Suprapubic skin (tissue), 4 donors: ENCODE results near the gene ICA1. TPM values are rescaled to one million over a fixed set of nuclear protein-coding genes. Genes with fewer than 3 reads are reported as not detected.

Source experiments
- DNase-seq, 2 donors: peaks; one replicate each; pipeline ENCODE4 v3.0.0-alpha.2; 2019; ENCODE audit warnings: low spot score in 2 of 2
- H3K27ac ChIP-seq: fragments of 200-600 bp; sonication (generic); one replicate; pipeline ENCODE4 v1.5.1; 2019
- H3K27me3 ChIP-seq: fragments of 200-600 bp; sonication (generic); one replicate; pipeline ENCODE4 v1.5.1; 2019
- H3K36me3 ChIP-seq: fragments of 200-600 bp; sonication (generic); one replicate; pipeline ENCODE4 v1.5.1; 2019
- H3K4me1 ChIP-seq: fragments of 200-600 bp; sonication (generic); one replicate; pipeline ENCODE4 v1.5.1; 2019
- H3K4me3 ChIP-seq: fragments of 200-600 bp; sonication (generic); one replicate; pipeline ENCODE4 v1.5.1; 2019; ENCODE audit warnings: mild to moderate bottlenecking
- H3K9me3 ChIP-seq: fragments of 200-600 bp; sonication (generic); one replicate; pipeline ENCODE4 v1.5.1; 2019
- EP300 ChIP-seq: sonication (generic); formaldehyde crosslinking; IDR thresholded peaks from one replicate; pipeline ENCODE4 v1.6.1; 2017; ENCODE audit warnings: antibody characterized with exemption
- POLR2A ChIP-seq, 2 donors: fragments of 450-650 bp; IDR thresholded peaks; one replicate each; pipeline ENCODE4 v1.6.1; 2017; ENCODE audit warnings: antibody characterized with exemption in 2 of 2, mild to moderate bottlenecking in 2 of 2, moderate library complexity in 2 of 2
- POLR2AphosphoS5 ChIP-seq, 3 donors: sonication (generic); formaldehyde crosslinking; IDR thresholded peaks; one replicate each; pipeline ENCODE4 v1.6.1; 2017; ENCODE audit warnings: antibody characterized with exemption in 3 of 3
- WGBS: methylation state at CpG from one replicate; pipeline ENCODE4 v1.1.5; 2018; 5-methylcytosine and 5-hydroxymethylcytosine counted together
- total RNA-seq, 4 donors: library from RNA; depleted of rRNA; stranded (reverse); fragments of >200 nt; gene quantifications; one replicate each; pipeline ENCODE4 v1.1.0, GENCODE V29; 2016
- TF ChIP-seq, protein P1 (sequence below), 2 donors: fragments of 200-600 bp in 1 of 2; fragments of 450-650 bp in 1 of 2; sonication (generic) in 1 of 2; IDR thresholded peaks; one replicate each; pipeline ENCODE4 v1.5.1; 2016 to 2019; ENCODE audit warnings: antibody characterized with exemption in 2 of 2, mild to moderate bottlenecking in 1 of 2, moderate library complexity in 1 of 2

The ICA1 gene
- total RNA-seq, 4 donors from 2014 or later = 22.3 to 140 (median 38.8) TPM

DNA sequence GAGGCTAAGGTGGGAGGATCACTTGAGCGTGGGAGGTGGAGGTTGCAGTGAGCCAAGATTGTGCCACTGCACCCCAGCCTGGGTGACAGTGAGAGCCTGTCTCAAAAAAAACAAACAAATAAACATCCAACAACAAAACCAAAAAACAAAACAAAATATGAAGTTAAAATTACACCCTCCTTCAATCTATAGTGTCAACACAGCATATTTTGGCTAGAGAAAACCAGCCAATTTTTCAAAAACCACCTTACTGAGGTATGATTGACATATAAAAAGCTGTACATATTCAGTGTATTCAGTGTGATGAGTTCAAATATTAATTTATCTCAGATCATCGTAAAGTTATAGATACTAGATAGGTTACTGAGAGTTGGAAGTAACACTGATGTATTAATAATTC lies 102.4 kb downstream of the ICA1 start:
- H3K27me3 ChIP-seq = no peaks in the 10 kb centered on the region
- WGBS = 92% methylated on average over 2 of the region's 2 CpGs
- DNase-seq = no peak

DNA sequence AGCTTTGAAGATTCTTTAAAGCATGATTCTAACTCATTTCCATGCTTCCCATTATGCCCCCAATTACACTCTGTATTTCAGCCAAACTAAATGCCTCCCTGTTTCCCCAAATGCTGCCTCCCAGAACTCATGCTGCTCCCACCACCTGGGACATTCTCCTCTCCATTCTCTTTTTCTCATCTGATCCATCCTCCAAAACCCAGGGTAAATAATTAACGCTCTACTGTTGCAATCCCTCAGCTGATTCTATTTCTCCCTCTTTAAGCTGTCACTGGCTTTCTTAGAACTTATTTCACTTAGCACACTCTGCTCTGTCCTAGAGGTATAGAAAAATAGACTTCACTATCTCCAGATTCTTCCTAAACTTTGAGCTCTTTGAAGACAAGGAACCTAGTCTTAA lies 104.7 kb downstream of the ICA1 start:
- WGBS = 86% methylated on average over 1 of the region's 1 CpG
- H3K36me3 ChIP-seq = no peaks in the 10 kb centered on the region
- TF ChIP-seq POLR2A (IDR thresholded peaks at IDR 0.05) (no peak), EP300 (no peak), POLR2AphosphoS5 (IDR thresholded peaks at IDR 0.05) (no peak)
- TF ChIP-seq, protein P1, sequence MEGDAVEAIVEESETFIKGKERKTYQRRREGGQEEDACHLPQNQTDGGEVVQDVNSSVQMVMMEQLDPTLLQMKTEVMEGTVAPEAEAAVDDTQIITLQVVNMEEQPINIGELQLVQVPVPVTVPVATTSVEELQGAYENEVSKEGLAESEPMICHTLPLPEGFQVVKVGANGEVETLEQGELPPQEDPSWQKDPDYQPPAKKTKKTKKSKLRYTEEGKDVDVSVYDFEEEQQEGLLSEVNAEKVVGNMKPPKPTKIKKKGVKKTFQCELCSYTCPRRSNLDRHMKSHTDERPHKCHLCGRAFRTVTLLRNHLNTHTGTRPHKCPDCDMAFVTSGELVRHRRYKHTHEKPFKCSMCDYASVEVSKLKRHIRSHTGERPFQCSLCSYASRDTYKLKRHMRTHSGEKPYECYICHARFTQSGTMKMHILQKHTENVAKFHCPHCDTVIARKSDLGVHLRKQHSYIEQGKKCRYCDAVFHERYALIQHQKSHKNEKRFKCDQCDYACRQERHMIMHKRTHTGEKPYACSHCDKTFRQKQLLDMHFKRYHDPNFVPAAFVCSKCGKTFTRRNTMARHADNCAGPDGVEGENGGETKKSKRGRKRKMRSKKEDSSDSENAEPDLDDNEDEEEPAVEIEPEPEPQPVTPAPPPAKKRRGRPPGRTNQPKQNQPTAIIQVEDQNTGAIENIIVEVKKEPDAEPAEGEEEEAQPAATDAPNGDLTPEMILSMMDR (IDR thresholded peaks at IDR 0.05) = no peak
- no peak for DNase-seq
- H3K9me3 ChIP-seq = no peaks in the 10 kb centered on the region
- no peak overlapping the region for H3K4me3 ChIP-seq
- no peaks in the 10 kb centered on the region for H3K4me1 ChIP-seq
- no peaks in the 10 kb centered on the region for H3K27me3 ChIP-seq
- H3K27ac ChIP-seq = no peak overlapping the region

More for the DNA sequence above, 102.4 kb downstream of the ICA1 start:
- TF ChIP-seq POLR2A (IDR thresholded peaks at IDR 0.05) (no peak), POLR2AphosphoS5 (IDR thresholded peaks at IDR 0.05) (no peak), EP300 (no peak)
- TF ChIP-seq, protein P1 (IDR thresholded peaks at IDR 0.05) = no peak
- Histone ChIP-seq H3K36me3 (no peaks in the 10 kb centered on the region), H3K4me1 (no peaks in the 10 kb centered on the region), H3K9me3 (no peaks in the 10 kb centered on the region), H3K4me3 (no peak overlapping the region), H3K27ac (no peak overlapping the region)

DNA sequence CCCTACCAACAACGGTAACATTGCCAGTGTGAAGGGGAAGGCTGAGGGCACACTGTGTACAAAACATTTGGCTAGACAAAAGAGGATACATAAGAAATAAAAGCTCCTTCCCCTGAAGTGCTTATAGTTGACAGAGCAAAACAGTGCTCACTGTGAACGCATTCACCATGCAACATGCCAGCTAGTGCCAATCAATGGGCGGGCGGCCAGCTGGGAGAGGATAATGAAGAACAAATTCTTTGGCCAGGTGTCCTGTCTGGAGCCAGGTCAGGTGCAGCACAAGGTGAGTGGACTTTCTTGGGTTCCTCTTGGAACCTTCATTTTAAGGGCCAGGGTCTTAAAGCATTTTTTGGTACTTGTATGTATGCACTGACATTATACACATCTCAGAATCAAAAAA lies 106.1 kb downstream of the ICA1 start:
- 89% methylated on average over 4 of the region's 4 CpGs for WGBS
- no peaks in the 10 kb centered on the region for H3K36me3 ChIP-seq
- no peak overlapping the region for H3K4me3 ChIP-seq
- H3K4me1 ChIP-seq = no peaks in the 10 kb centered on the region
- no peaks in the 10 kb centered on the region for H3K9me3 ChIP-seq
- no peak for TF ChIP-seq POLR2A (IDR thresholded peaks at IDR 0.05)
- no peak for TF ChIP-seq POLR2AphosphoS5 (IDR thresholded peaks at IDR 0.05)
- no peak for TF ChIP-seq EP300
- TF ChIP-seq, protein P1 (IDR thresholded peaks at IDR 0.05) = no peak
- H3K27me3 ChIP-seq = no peaks in the 10 kb centered on the region
- no peak overlapping the region for H3K27ac ChIP-seq
- no peak for DNase-seq

DNA sequence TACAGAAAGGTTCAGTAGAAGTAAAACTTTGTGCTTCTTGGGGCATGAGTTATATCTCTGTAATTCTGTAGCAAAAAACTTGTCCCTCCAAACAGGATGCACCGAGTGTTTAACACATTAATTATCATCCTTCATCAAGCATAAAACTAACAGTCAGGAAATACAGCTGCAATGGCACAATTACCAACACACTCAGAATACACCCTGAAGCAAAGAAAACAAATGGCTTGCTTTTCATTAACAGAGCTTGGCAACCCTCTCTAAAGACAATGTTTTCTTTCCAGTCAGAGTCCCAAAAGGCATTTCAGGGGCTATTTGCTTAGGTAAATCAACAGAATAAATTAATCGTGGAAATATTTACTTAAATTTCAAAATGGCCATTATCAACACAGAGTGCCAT lies 107.7 kb downstream of the ICA1 start:
- DNase-seq = no peak
- WGBS = 48% methylated on average over 2 of the region's 2 CpGs
- no peak for TF ChIP-seq POLR2AphosphoS5 (IDR thresholded peaks at IDR 0.05)
- TF ChIP-seq POLR2A (IDR thresholded peaks at IDR 0.05) = no peak
- no peak for TF ChIP-seq EP300
- TF ChIP-seq, protein P1 (IDR thresholded peaks at IDR 0.05) = no peak

DNA sequence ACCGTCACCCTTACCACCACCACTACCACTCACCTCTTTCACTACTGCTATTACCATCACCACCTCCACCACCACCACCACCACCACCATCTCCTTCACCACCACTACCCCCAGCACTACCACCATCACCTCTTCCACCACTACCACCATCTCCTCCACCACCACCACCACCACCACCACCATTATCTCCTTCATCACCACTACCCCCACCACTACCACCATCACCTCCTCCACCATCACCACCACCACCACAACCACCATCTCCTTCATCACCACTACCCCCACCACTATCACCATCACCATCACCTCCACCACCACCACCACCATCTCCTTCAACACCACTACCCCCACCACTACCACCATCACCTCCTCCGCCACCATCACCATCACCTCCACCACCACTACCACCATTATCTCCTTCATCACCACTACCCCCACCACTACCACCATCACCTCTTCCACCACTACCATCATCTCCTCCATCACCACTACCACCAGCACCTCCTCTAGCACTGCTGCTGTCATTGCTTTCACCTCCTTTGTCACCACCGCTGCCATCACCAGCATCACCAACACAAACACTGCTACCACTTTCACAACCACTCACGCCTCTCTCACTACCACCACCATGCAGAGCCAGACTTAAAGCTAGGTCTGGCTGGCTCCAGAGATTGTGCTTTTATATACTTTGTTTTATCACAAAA lies 109.3 kb downstream of the ICA1 start:
- 81% methylated on average over 4 of the region's 4 CpGs for WGBS
- Histone ChIP-seq H3K27me3 (no peaks in the 10 kb centered on the region), H3K4me3 (no peak overlapping the region), H3K9me3 (no peaks in the 10 kb centered on the region), H3K4me1 (peaks cover 6% of the 10 kb centered on the region), H3K36me3 (no peaks in the 10 kb centered on the region), H3K27ac (no peak overlapping the region)
- no peak for DNase-seq
- no peak for TF ChIP-seq POLR2A (IDR thresholded peaks at IDR 0.05)
- TF ChIP-seq, protein P1 (IDR thresholded peaks at IDR 0.05) = no peak
- no peak for TF ChIP-seq POLR2AphosphoS5 (IDR thresholded peaks at IDR 0.05)
- TF ChIP-seq EP300 = no peak

More for the DNA sequence above, 107.7 kb downstream of the ICA1 start:
- no peaks in the 10 kb centered on the region for H3K9me3 ChIP-seq
- no peak overlapping the region for H3K4me3 ChIP-seq
- no peak overlapping the region for H3K27ac ChIP-seq
- no peaks in the 10 kb centered on the region for H3K36me3 ChIP-seq
- no peaks in the 10 kb centered on the region for H3K27me3 ChIP-seq
- peaks cover 1% of the 10 kb centered on the region for H3K4me1 ChIP-seq
